ENCODE data around the gene AGBL5. TPM values are rescaled to one million over a fixed set of nuclear protein-coding genes. Genes with fewer than 3 reads are reported as not detected.
A peak's percentile ranks its signal among the peaks of the same experiment; 100 is the strongest.

The AGBL5 gene
- total and polyA plus RNA-seq, 3 donors from 2014 or later = 227 to 784 (median 294) TPM

GRCh38 chr2:27093430-27094352 lies 42.2 kb downstream of the AGBL5 start:
- H3K27ac ChIP-seq = no peak overlapping the region
- TF ChIP-seq CTCF (IDR thresholded peaks at IDR 0.05) (no peak), POLR2A (IDR thresholded peaks at IDR 0.05) (no peak)
- no peaks in the 10 kb centered on the region for H3K27me3 ChIP-seq
- intact Hi-C loops (cut with DNase I; ENCODE audit: low total_unique reads) = loop anchor here (10.0 kb wide), 1 partner anchor 211 kb away; the partner anchor contains the start of gene UCN
- no peaks in the 10 kb centered on the region for H3K9me3 ChIP-seq
- H3K36me3 ChIP-seq (ENCODE audit: low read depth, missing control alignments) = no peaks in the 10 kb centered on the region
- WGBS, 2 donors = 92 to 97% methylated on average over 5 to 6 of the region's 6 CpGs
- H3K4me1 ChIP-seq = peaks cover 29% of the 10 kb centered on the region
- no peak overlapping the region for H3K4me3 ChIP-seq
- no peak for DNase-seq

GRCh38 chr2:27094353-27094984 lies 43.0 kb downstream of the AGBL5 start:
- H3K9me3 ChIP-seq = no peaks in the 10 kb centered on the region
- no peak for DNase-seq
- no peak overlapping the region for H3K27ac ChIP-seq
- no peaks in the 10 kb centered on the region for H3K36me3 ChIP-seq (ENCODE audit: low read depth, missing control alignments)
- intact Hi-C loops (cut with DNase I; ENCODE audit: low total_unique reads) = loop anchor here (10.0 kb wide), 1 partner anchor 210 kb away; the partner anchor contains the start of gene UCN
- TF ChIP-seq POLR2A (IDR thresholded peaks at IDR 0.05) (no peak), CTCF (IDR thresholded peaks at IDR 0.05) (no peak)
- 95 to 96% methylated on average over 24 of the region's 24 CpGs for WGBS, 2 donors
- no peak overlapping the region for H3K4me3 ChIP-seq
- H3K27me3 ChIP-seq = no peaks in the 10 kb centered on the region
- H3K4me1 ChIP-seq = peaks cover 29% of the 10 kb centered on the region

- Histone ChIP-seq H3K27ac (no peak overlapping the region), H3K4me3 (no peak overlapping the region), H3K4me1 (peaks cover 29% of the 10 kb centered on the region), H3K36me3 (ENCODE audit: low read depth, missing control alignments) (no peaks in the 10 kb centered on the region), H3K27me3 (no peaks in the 10 kb centered on the region), H3K9me3 (no peaks in the 10 kb centered on the region)
- no peak for TF ChIP-seq CTCF (IDR thresholded peaks at IDR 0.05)
- no peak for TF ChIP-seq POLR2A (IDR thresholded peaks at IDR 0.05)
- DNase-seq = no peak
- intact Hi-C loops (cut with DNase I; ENCODE audit: low total_unique reads) = loop anchor here (10.0 kb wide), 1 partner anchor 209 kb away; the partner anchor contains the start of gene UCN
- 46 to 70% methylated on average over 2 of the region's 2 CpGs for WGBS, 2 donors
Observed at GRCh38 chr2:27095427-27095744, 43.9 kb downstream of the AGBL5 start.

GRCh38 chr2:27095745-27096651 lies 44.5 kb downstream of the AGBL5 start:
- Histone ChIP-seq H3K4me3 (peak overlapping the region in 1 of 2 donors; percentile 43), H3K27ac (no peak overlapping the region), H3K9me3 (no peaks in the 10 kb centered on the region), H3K4me1 (peaks cover 29% of the 10 kb centered on the region), H3K27me3 (no peaks in the 10 kb centered on the region), H3K36me3 (ENCODE audit: low read depth, missing control alignments) (no peaks in the 10 kb centered on the region)
- DNase-seq = peak; percentile 86
- TF ChIP-seq POLR2A (IDR thresholded peaks at IDR 0.05) = no peak
- TF ChIP-seq CTCF (IDR thresholded peaks at IDR 0.05) = no peak
- intact Hi-C loops (cut with DNase I; ENCODE audit: low total_unique reads) = loop anchor here (10.0 kb wide), 1 partner anchor 209 kb away; the partner anchor contains the start of gene UCN
- WGBS, 2 donors = 12% methylated on average over 14 to 18 of the region's 18 CpGs

Measured in testis (tissue), 3 donors.